Glutamatergic neuron (in vitro differentiated cells): ENCODE data around the gene CNEP1R1. TPM values are rescaled to one million over a fixed set of nuclear protein-coding genes. Genes with fewer than 3 reads are reported as not detected.

ENCODE experiments used
- DNase-seq: peaks from one replicate; pipeline ENCODE4 v3.0.0; 2022
- H3K27ac Mint-ChIP-seq: one replicate; pipeline ENCODE4 v1.8.0; 2020; ENCODE audit warnings: mild to moderate bottlenecking, mixed read lengths, inconsistent platforms; ENCODE audit not compliant: unreplicated experiment
- H3K27me3 Mint-ChIP-seq: one replicate; pipeline ENCODE4 v1.8.0; 2020; ENCODE audit warnings: mild to moderate bottlenecking, moderate library complexity, mixed read lengths, inconsistent platforms; ENCODE audit not compliant: unreplicated experiment
- H3K36me3 Mint-ChIP-seq: one replicate; pipeline ENCODE4 v1.8.0; 2020; ENCODE audit warnings: mild to moderate bottlenecking, mixed read lengths, inconsistent platforms; ENCODE audit not compliant: unreplicated experiment
- H3K4me1 Mint-ChIP-seq: one replicate; pipeline ENCODE4 v1.8.0; 2020; ENCODE audit warnings: mild to moderate bottlenecking, low read depth, mixed read lengths, inconsistent platforms; ENCODE audit not compliant: unreplicated experiment
- H3K4me3 Mint-ChIP-seq: one replicate; pipeline ENCODE4 v1.8.0; 2020; ENCODE audit warnings: mild to moderate bottlenecking, mixed read lengths, inconsistent platforms; ENCODE audit not compliant: unreplicated experiment
- H3K9me3 Mint-ChIP-seq: one replicate; pipeline ENCODE4 v1.8.0; 2020; ENCODE audit warnings: mild to moderate bottlenecking, moderate library complexity, mixed read lengths, inconsistent platforms; ENCODE audit not compliant: unreplicated experiment
- total RNA-seq: library from RNA; stranded (reverse); fragmentation: NEBNext Ultra II Directional; extraction: Animal tissue kit (Norgen Biotek cat#: 25700); gene quantifications from one replicate; pipeline ENCODE4 v1.2.1, GENCODE V29; 2021; ENCODE audit not compliant: unreplicated experiment
- TF ChIP-seq, protein P1 (sequence below): fragments of 200-600 bp; sonication (generic); IDR thresholded peaks from one replicate; pipeline ENCODE4 v1.5.0; 2021; ENCODE audit not compliant: partially characterized antibody, unreplicated experiment

The CNEP1R1 gene
- total RNA-seq, 1 donor from 2014 or later = 15.0 TPM

DNA sequence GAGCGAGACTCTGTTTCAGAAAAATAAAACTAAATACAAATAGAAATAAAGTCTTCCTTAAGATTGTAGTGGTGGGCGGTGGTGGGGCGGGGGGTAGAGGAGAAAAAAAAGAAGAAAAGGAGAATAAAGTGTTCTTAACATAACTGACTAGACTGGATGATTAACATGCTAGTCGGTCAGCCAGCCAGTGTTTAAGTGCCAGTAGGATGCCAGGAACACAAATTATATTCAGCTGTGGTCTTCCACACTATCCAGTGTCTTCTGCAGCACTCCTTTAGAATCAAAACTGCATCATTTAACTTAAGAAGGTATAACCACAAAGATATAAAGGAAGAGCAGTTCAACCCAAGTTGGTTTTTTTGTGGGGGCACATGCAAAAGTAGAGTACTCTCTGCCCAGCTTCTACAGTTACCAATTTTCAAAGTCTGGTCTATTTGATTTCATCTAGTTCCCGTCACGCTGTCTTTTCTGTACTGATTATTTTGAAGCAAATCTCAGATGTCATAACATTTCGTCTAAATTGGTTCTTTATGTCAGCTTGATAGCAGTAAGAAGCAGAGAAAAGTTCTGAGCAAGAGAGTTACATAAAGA lies 56.5 kb downstream of the CNEP1R1 start:
- Mint-ChIP-seq H3K36me3 (peaks cover 7% of the 10 kb centered on the region), H3K27ac (no peak overlapping the region), H3K4me3 (no peak overlapping the region), H3K4me1 (no peaks in the 10 kb centered on the region), H3K27me3 (peaks cover 3% of the 10 kb centered on the region), H3K9me3 (no peaks in the 10 kb centered on the region)
- no peak for DNase-seq
- TF ChIP-seq, protein P1, sequence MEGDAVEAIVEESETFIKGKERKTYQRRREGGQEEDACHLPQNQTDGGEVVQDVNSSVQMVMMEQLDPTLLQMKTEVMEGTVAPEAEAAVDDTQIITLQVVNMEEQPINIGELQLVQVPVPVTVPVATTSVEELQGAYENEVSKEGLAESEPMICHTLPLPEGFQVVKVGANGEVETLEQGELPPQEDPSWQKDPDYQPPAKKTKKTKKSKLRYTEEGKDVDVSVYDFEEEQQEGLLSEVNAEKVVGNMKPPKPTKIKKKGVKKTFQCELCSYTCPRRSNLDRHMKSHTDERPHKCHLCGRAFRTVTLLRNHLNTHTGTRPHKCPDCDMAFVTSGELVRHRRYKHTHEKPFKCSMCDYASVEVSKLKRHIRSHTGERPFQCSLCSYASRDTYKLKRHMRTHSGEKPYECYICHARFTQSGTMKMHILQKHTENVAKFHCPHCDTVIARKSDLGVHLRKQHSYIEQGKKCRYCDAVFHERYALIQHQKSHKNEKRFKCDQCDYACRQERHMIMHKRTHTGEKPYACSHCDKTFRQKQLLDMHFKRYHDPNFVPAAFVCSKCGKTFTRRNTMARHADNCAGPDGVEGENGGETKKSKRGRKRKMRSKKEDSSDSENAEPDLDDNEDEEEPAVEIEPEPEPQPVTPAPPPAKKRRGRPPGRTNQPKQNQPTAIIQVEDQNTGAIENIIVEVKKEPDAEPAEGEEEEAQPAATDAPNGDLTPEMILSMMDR = no peak

GRCh38 chr16:50083996-50084395 lies 59.0 kb downstream of the CNEP1R1 start:
- H3K27me3 Mint-ChIP-seq = peaks cover 3% of the 10 kb centered on the region
- no peak overlapping the region for H3K27ac Mint-ChIP-seq
- H3K4me3 Mint-ChIP-seq = no peak overlapping the region

DNA sequence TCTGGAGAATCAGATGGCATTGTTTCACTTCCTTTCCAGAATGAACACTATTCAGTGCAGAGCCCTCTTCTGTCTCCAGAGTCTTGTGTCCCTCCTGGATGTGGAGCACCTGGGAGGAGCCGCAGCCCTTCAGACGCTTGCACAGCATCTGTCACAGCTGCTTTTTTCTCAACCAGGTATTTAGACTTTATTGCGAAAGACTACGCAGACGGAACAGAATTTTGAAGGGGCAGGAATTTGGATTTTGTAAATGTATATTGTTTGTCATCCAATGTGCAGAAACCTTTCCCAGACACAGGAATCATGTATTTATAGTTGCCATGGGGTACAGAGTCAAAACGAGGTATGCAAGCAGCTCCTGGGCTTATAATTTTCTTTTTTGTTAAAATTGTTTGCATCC lies 61.2 kb downstream of the CNEP1R1 start:
- Mint-ChIP-seq H3K9me3 (no peaks in the 10 kb centered on the region), H3K36me3 (no peaks in the 10 kb centered on the region)

More at GRCh38 chr16:50083996-50084395, 59.0 kb downstream of the CNEP1R1 start:
- Mint-ChIP-seq H3K4me1 (no peaks in the 10 kb centered on the region), H3K36me3 (peaks cover 7% of the 10 kb centered on the region), H3K9me3 (no peaks in the 10 kb centered on the region)
- TF ChIP-seq, protein P1 = no peak
- no peak for DNase-seq

More for the DNA sequence above, 61.2 kb downstream of the CNEP1R1 start:
- Mint-ChIP-seq H3K4me1 (no peaks in the 10 kb centered on the region), H3K27ac (no peak overlapping the region), H3K27me3 (no peaks in the 10 kb centered on the region), H3K4me3 (no peak overlapping the region)
- TF ChIP-seq, protein P1 = no peak
- DNase-seq = no peak

Other genes starting within 250 kb of the CNEP1R1 start
- 149 TPM for gene ZNF423, start 169.1 kb upstream of the CNEP1R1 start, total RNA-seq
- 27.9 TPM for gene HEATR3, start 40.7 kb downstream of the CNEP1R1 start, total RNA-seq
- gene TENT4B, start 128.1 kb downstream of the CNEP1R1 start, total RNA-seq = 9.5 TPM
- gene ADCY7, start 241.3 kb downstream of the CNEP1R1 start, total RNA-seq = 16.7 TPM